ENCODE results near the gene TOX3. TPM values are rescaled to one million over a fixed set of nuclear protein-coding genes. Genes with fewer than 3 reads are reported as not detected.
A peak's percentile ranks its signal among the peaks of the same experiment; 100 is the strongest.

Gene TOX3
- total and polyA plus RNA-seq, 2 of the 13 experiments (the other 11 are each of a cell fraction or from before 2014, with no cell fraction given) = 14.5 to 98.6 TPM

- Histone ChIP-seq H3K79me2 (ENCODE audit: insufficient read depth, low read length) (peaks cover 2% of the 10 kb centered on the region), H3K27me3 (ENCODE audit: control insufficient read depth in 1 of 2, insufficient read depth in 2 of 2, low read length in 2 of 2) (no peaks in the 10 kb centered on the region), H2AFZ (ENCODE audit: low read length) (no peak overlapping the region), H3K9ac (ENCODE audit: insufficient read depth, low read depth, low read length) (no peak overlapping the region), H4K20me1 (ENCODE audit: insufficient read depth, low read length) (no peaks in the 10 kb centered on the region), H3K27ac (ENCODE audit: extremely low read length, insufficient read depth, low read length) (no peak overlapping the region), H3K4me1 (ENCODE audit: insufficient read depth, low read length) (peaks cover 100% of the 10 kb centered on the region), H3K36me3 (replicated peaks in 1 of 2; ENCODE audit: control insufficient read depth in 1 of 2, insufficient read depth in 2 of 2, low read length in 2 of 2) (no peaks in the 10 kb centered on the region), H3K9me3 (ENCODE audit: low read length) (no peaks in the 10 kb centered on the region), H3K4me2 (ENCODE audit: low read depth, low read length) (no peak overlapping the region), H3K4me3 (replicated peaks in 1 of 3; ENCODE audit: insufficient read depth in 1 of 3, low read depth in 2 of 3, low read length in 3 of 3) (no peak overlapping the region)
- POLR2A ChIA-PET = no interaction called here
- TF ChIP-seq ZNF24 (IDR thresholded peaks at IDR 0.05) (no peak), MAFK (conservative IDR thresholded peaks at IDR 0.05 in 1 of 2, IDR thresholded peaks at IDR 0.05 in 1 of 2; ENCODE audit: low read length in 2 of 2) (peak; percentile 53 to 67)
- ATAC-seq = no peak
- intact Hi-C loops (cut with micrococcal nuclease; ENCODE audit: unreplicated experiment) (no loop called here), in situ Hi-C loops (cut with HindIII; ENCODE audit: extremely low pct_ligation_motif_present, low pct_unique_long_range_greater_than_20kb) (no loop called here)
- no TSS peak for BruUV-seq (replicated peaks)
- DNase-seq (ENCODE audit: low spot score) = no peak
- 49% methylated on average over 1 of the region's 1 CpG for WGBS (ENCODE audit: low lambda C conversion rate)
- CTCF ChIA-PET (ENCODE audit: low intra/inter-chr PET ratio, low total read pairs) = no interaction called here
- FAIRE-seq = no peak
These were observed 21.6 kb upstream of the TOX3 start for GRCh38 chr16:52568495-52568894.

DNA sequence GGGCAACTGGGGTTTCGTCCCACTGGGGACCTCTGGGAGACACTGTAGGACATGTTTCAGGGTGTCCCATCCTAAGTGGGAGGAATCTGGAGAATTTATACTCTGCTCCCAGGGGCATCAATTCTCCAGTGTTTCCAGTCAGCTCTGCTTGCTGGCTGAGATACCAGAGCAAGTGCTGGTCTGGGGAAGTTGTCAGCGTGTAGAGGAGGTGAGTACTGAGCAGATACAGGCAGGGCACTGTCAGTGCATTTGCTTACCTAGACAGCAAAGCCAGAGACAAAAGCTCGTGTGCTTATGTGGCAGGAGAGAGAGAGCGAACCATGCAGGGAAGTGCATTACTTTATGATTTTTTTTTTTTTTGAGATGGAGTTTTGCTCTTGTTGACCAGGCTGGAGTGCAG lies 20.2 kb upstream of the TOX3 start:
- intact Hi-C loops (cut with micrococcal nuclease; ENCODE audit: unreplicated experiment) = no loop called here
- in situ Hi-C loops (cut with HindIII; ENCODE audit: extremely low pct_ligation_motif_present, low pct_unique_long_range_greater_than_20kb) = no loop called here
- Histone ChIP-seq H3K9me3 (ENCODE audit: low read length) (no peaks in the 10 kb centered on the region), H3K27ac (ENCODE audit: extremely low read length, insufficient read depth, low read length) (no peak overlapping the region), H2AFZ (ENCODE audit: low read length) (no peak overlapping the region), H3K4me2 (ENCODE audit: low read depth, low read length) (no peak overlapping the region), H3K27me3 (ENCODE audit: control insufficient read depth in 1 of 2, insufficient read depth in 2 of 2, low read length in 2 of 2) (no peaks in the 10 kb centered on the region), H3K36me3 (replicated peaks in 1 of 2; ENCODE audit: control insufficient read depth in 1 of 2, insufficient read depth in 2 of 2, low read length in 2 of 2) (no peaks in the 10 kb centered on the region), H3K79me2 (ENCODE audit: insufficient read depth, low read length) (peaks cover 2% of the 10 kb centered on the region), H3K4me1 (ENCODE audit: insufficient read depth, low read length) (peaks cover 100% of the 10 kb centered on the region), H4K20me1 (ENCODE audit: insufficient read depth, low read length) (no peaks in the 10 kb centered on the region), H3K4me3 (replicated peaks in 1 of 3; ENCODE audit: insufficient read depth in 1 of 3, low read depth in 2 of 3, low read length in 3 of 3) (no peak overlapping the region), H3K9ac (ENCODE audit: insufficient read depth, low read depth, low read length) (no peak overlapping the region)
- CTCF ChIA-PET (ENCODE audit: low intra/inter-chr PET ratio, low total read pairs) = no interaction called here
- DNase-seq (ENCODE audit: low spot score) (no peak), ATAC-seq (no peak), FAIRE-seq (no peak)
- WGBS (ENCODE audit: low lambda C conversion rate) = 92% methylated on average over 4 of the region's 4 CpGs
- POLR2A ChIA-PET = interaction anchor here (0.7 kb wide), 1 partner anchor 29 kb away, joined by 3 read pairs; no protein-coding TSS in a partner anchor
- no TSS peak for BruUV-seq (replicated peaks)
- TF ChIP-seq ESRRA (CRISPR knock-in tag; IDR thresholded peaks at IDR 0.05; ENCODE audit: low read depth) (no peak), ZNF20 (CRISPR knock-in tag; IDR thresholded peaks at IDR 0.05) (peak; percentile 96)
